Measurements from ENCODE around the gene CLEC19A.

DNA sequence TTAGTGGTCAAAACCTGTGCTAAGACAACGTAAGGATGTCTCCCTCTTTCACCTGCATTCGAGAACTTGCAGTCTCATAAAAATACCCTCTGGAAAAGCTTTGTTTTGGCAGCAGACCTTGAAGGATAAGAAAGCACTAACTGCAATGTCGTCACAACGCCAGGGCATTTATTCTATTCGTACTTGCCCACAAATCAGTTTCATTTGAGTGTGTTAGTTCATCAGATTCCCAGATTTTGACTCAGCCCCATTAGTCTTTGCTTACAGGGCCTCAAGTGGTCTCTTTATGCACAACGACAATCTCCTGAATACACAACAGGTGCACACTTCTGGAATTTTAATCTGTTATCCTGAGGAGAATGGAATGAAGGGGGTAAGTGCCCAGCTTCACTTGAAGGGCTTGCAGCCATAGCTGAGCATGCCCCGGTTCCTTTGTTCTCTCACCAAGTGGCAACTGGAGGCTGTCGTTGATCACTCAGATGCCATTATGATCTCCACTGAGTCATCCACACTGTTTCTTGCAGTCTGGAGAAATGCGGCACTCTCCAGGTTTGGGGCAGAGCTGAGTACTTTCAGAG lies 58.8 kb downstream of the CLEC19A start:
- TF ChIP-seq, protein P1, sequence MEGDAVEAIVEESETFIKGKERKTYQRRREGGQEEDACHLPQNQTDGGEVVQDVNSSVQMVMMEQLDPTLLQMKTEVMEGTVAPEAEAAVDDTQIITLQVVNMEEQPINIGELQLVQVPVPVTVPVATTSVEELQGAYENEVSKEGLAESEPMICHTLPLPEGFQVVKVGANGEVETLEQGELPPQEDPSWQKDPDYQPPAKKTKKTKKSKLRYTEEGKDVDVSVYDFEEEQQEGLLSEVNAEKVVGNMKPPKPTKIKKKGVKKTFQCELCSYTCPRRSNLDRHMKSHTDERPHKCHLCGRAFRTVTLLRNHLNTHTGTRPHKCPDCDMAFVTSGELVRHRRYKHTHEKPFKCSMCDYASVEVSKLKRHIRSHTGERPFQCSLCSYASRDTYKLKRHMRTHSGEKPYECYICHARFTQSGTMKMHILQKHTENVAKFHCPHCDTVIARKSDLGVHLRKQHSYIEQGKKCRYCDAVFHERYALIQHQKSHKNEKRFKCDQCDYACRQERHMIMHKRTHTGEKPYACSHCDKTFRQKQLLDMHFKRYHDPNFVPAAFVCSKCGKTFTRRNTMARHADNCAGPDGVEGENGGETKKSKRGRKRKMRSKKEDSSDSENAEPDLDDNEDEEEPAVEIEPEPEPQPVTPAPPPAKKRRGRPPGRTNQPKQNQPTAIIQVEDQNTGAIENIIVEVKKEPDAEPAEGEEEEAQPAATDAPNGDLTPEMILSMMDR (conservative IDR thresholded peaks at IDR 0.05; ENCODE audit: low read depth in 2 of 2) = no peak
- TF ChIP-seq EZH2 (IDR thresholded peaks at IDR 0.05; ENCODE audit: low read depth, unreplicated experiment) = no peak
- TF ChIP-seq EZH2phosphoT487 (IDR thresholded peaks at IDR 0.05; ENCODE audit: unreplicated experiment) = no peak
- TF ChIP-seq ZNF114 (CRISPR knock-in tag; IDR thresholded peaks at IDR 0.05) = no peak
